ENCODE measurements around the gene CNTNAP5. TPM values are rescaled to one million over a fixed set of nuclear protein-coding genes. Genes with fewer than 3 reads are reported as not detected.

Gene CNTNAP5
- total and polyA plus RNA-seq, 2 of the 8 experiments (the other 6 are each of a cell fraction or from before 2014, with no cell fraction given): 0.11 to 0.76 TPM

GRCh38 chr2:124046332-124046731 is 21.2 kb downstream of the CNTNAP5 start:
- H3K79me1 ChIP-seq (ENCODE audit: low read depth, low read length): no peaks in the 10 kb centered on the region
- 6% methylated on average over 3 of the region's 3 CpGs; no CpG with 5 or more reads in 1 of the 2 experiments for WGBS, 2 experiments (ENCODE audit: extremely low coverage in 1 of 2, insufficient coverage in 1 of 2, insufficient read length in 1 of 2, insufficient replicate concordance in 2 of 2, low coverage in 1 of 2, low lambda C conversion rate in 2 of 2, missing lambda C conversion rate in 1 of 2)
- no peak overlapping the region for H3K4ac ChIP-seq (replicated peaks; ENCODE audit: insufficient read length, low read depth, low read length)
- peak overlapping the region; percentile 36; the same call in 1 of the 2 replicates for H2BK20ac ChIP-seq (ENCODE audit: low read length)
- H2BK5ac ChIP-seq (ENCODE audit: low read depth, low read length): peak overlapping the region; percentile 60; the same call in 1 of the 2 replicates
- POLR2A ChIA-PET (ENCODE audit: partially characterized antibody): interaction anchor here (0.7 to 1.2 kb wide), 2 partner anchors 12 to 40 kb away, joined by 4 read pairs; no protein-coding TSS in a partner anchor
- no peaks in the 10 kb centered on the region for H3K79me2 ChIP-seq (ENCODE audit: control insufficient read depth in 1 of 2, insufficient read depth in 2 of 2, low read length in 2 of 2)
- no peaks in the 10 kb centered on the region for H3K36me3 ChIP-seq (ENCODE audit: control insufficient read depth in 2 of 4, insufficient read depth in 4 of 4, low read length in 3 of 4)
- CTCF ChIA-PET (ENCODE audit: partially characterized antibody): no interaction called here
- no peak overlapping the region for H3K27ac ChIP-seq (ENCODE audit: low read depth, low read length)
- peak overlapping the region in 1 of 4 experiments; percentile 37; a peak in 1 of 8 replicates for H3K4me3 ChIP-seq (ENCODE audit: extremely low read depth in 1 of 4, insufficient read depth in 2 of 4, low read depth in 3 of 4, low read length in 4 of 4)
- H2AK5ac ChIP-seq (ENCODE audit: low read depth, low read length): no peak overlapping the region
- no peak overlapping the region for H4K8ac ChIP-seq (ENCODE audit: extremely low read depth, insufficient read depth, low read length)
- H2BK12ac ChIP-seq (ENCODE audit: low read depth, low read length): 0 out of 2 replicates have a peak overlapping the region, but pooled peaks have one; percentile 51
- no peak overlapping the region for H3K9ac ChIP-seq (replicated peaks in 1 of 4; ENCODE audit: extremely low read depth in 1 of 4, low read depth in 3 of 4, low read length in 3 of 4)
- no peak overlapping the region for H3K14ac ChIP-seq (ENCODE audit: insufficient read length)
- no peak overlapping the region for H2BK120ac ChIP-seq (replicated peaks; ENCODE audit: low read depth, low read length)
- no peak overlapping the region for H3K18ac ChIP-seq (ENCODE audit: extremely low read depth, low read length)
- no peak overlapping the region for H3K56ac ChIP-seq (replicated peaks; ENCODE audit: insufficient read length, low read depth, low read length)
- H2AFZ ChIP-seq (ENCODE audit: low read length): no peak overlapping the region
- FAIRE-seq (no peak), DNase-seq (ENCODE audit: low read depth in 1 of 2, low spot score in 2 of 2) (no peak)
- H3K27me3 ChIP-seq (replicated peaks in 1 of 4; ENCODE audit: control insufficient read depth in 3 of 4, extremely low read depth in 1 of 4, insufficient read depth in 3 of 4, low read length in 3 of 4): peaks cover 0 to 1% (median 0%) of the 10 kb centered on the region in 4 experiments; a peak in 1 of 7 replicates
- peak overlapping the region in 1 of 2 experiments; percentile 51; a peak in 2 of 4 replicates for H3K4me2 ChIP-seq (ENCODE audit: insufficient read depth in 1 of 2, low read depth in 2 of 2, low read length in 2 of 2)
- no peaks in the 10 kb centered on the region; the same call in 1 of the 2 replicates for H3K23me2 ChIP-seq (ENCODE audit: low read depth, low read length)
- H3K9me3 ChIP-seq (ENCODE audit: insufficient read depth in 2 of 2, low read depth in 1 of 2, low read length in 1 of 2): no peaks in the 10 kb centered on the region
- H2BK15ac ChIP-seq (ENCODE audit: low read length): no peak overlapping the region
- H4K20me1 ChIP-seq (replicated peaks in 1 of 2; ENCODE audit: control insufficient read depth in 1 of 2, insufficient read depth in 2 of 2, low read length in 2 of 2): no peaks in the 10 kb centered on the region
- no peak overlapping the region for H4K5ac ChIP-seq (ENCODE audit: insufficient read length, low read depth, low read length)
- H4K91ac ChIP-seq (replicated peaks; ENCODE audit: insufficient read length, low read length): no peak overlapping the region
- peaks cover 0 to 11% (median 9%) of the 10 kb centered on the region in 4 experiments; a peak in 4 of 7 replicates for H3K4me1 ChIP-seq (replicated peaks in 1 of 4; ENCODE audit: control insufficient read depth in 3 of 4, insufficient read depth in 4 of 4, low read length in 3 of 4)
- no peak overlapping the region for H3K23ac ChIP-seq (ENCODE audit: insufficient read length)
- peak in 1 of 2 experiments; percentile 72; a peak in 1 of 3 replicates for TF ChIP-seq EP300 (IDR thresholded peaks at IDR 0.05; ENCODE audit: borderline replicate concordance in 1 of 2, low read depth in 2 of 2, low read length in 2 of 2)
- TF ChIP-seq TCF12 (IDR thresholded peaks at IDR 0.05; ENCODE audit: low read depth, low read length): 0 out of 2 replicates have a peak, but pooled peaks have one; percentile 58

All from H1 (cell line).